OCI-LY1 (cell line): ENCODE results near the gene CYP4Z1.

Source experiments
- H2AFZ ChIP-seq: fragments of 200-600 bp; sonication (generic), shearing (Covaris generic); 2 replicates; pipeline ENCODE4 v1.6.0; 2014; ENCODE audit warnings: antibody characterized with exemption, mild to moderate bottlenecking, low read length
- H3F3A ChIP-seq: fragments of 200-600 bp; sonication (generic), shearing (Covaris generic); 2 replicates; pipeline ENCODE4 v1.6.0; 2014; ENCODE audit warnings: mild to moderate bottlenecking, antibody characterized with exemption, low read length, moderate library complexity; ENCODE audit not compliant: insufficient read depth
- H3K27ac ChIP-seq: fragments of 200-600 bp; sonication (generic); 2 replicates; pipeline ENCODE4 v1.5.1; 2014; ENCODE audit warnings: low read length, mixed run types, mild to moderate bottlenecking, low read depth; ENCODE audit not compliant: poor library complexity, severe bottlenecking
- H3K27me3 ChIP-seq: fragments of 200-600 bp; sonication (generic); 2 replicates; pipeline ENCODE4 v1.6.0; 2014; ENCODE audit warnings: antibody characterized with exemption, mild to moderate bottlenecking, low read length, moderate library complexity; ENCODE audit not compliant: insufficient read depth
- H3K36me3 ChIP-seq: fragments of 200-600 bp; sonication (generic); 2 replicates; pipeline ENCODE4 v1.6.1; 2014; ENCODE audit warnings: mild to moderate bottlenecking, antibody characterized with exemption, low read length, moderate library complexity, mixed read lengths; ENCODE audit not compliant: insufficient read depth
- H3K4me1 ChIP-seq: fragments of 200-600 bp; sonication (generic); 2 replicates; pipeline ENCODE4 v1.5.1; 2014; ENCODE audit warnings: mild to moderate bottlenecking, low read length, moderate library complexity; ENCODE audit not compliant: insufficient read depth, severe bottlenecking
- H3K4me2 ChIP-seq: fragments of 200-600 bp; sonication (generic), shearing (Covaris generic); 2 replicates; pipeline ENCODE4 v1.6.1; 2014; ENCODE audit warnings: low read length
- H3K4me3 ChIP-seq: fragments of 200-600 bp; sonication (generic); 2 replicates; pipeline ENCODE4 v1.5.1; 2014; ENCODE audit warnings: low read length, low read depth, mild to moderate bottlenecking, mixed read lengths; ENCODE audit not compliant: poor library complexity, severe bottlenecking
- H3K79me2 ChIP-seq: fragments of 200-600 bp; shearing (Covaris generic); 2 replicates; pipeline ENCODE4 v1.6.1; 2016; ENCODE audit warnings: mixed run types, low read length, mixed read lengths; ENCODE audit not compliant: insufficient read depth
- H3K9ac ChIP-seq: fragments of 200-600 bp; sonication (generic), shearing (Covaris generic); 2 replicates; pipeline ENCODE4 v1.6.1; 2014; ENCODE audit warnings: mild to moderate bottlenecking, low read length, mixed read lengths
- H3K9me2 ChIP-seq: fragments of 200-600 bp; sonication (generic), shearing (Covaris generic); 2 replicates; pipeline ENCODE4 v1.6.1; 2014; ENCODE audit warnings: low read depth, mild to moderate bottlenecking, low read length, mixed read lengths
- H3K9me3 ChIP-seq: fragments of 200-600 bp; shearing (Covaris generic); 2 replicates; pipeline ENCODE4 v1.6.1; 2014; ENCODE audit warnings: low read length, mixed read lengths
- H4K20me1 ChIP-seq: fragments of 200-600 bp; sonication (generic), shearing (Covaris generic); 2 replicates; pipeline ENCODE4 v1.6.0; 2016; ENCODE audit warnings: mild to moderate bottlenecking, low read length; ENCODE audit not compliant: insufficient read depth
- EZH2 ChIP-seq: fragments of 200-600 bp; sonication (generic), shearing (Covaris generic); IDR thresholded peaks from 2 replicates; pipeline ENCODE4 v1.8.0; 2017; ENCODE audit warnings: borderline replicate concordance, mixed run types, mild to moderate bottlenecking, antibody characterized with exemption, low read length, moderate library complexity, mixed read lengths
- TF ChIP-seq, protein P1 (sequence below): fragments of 200-600 bp; sonication (generic), shearing (Covaris generic); IDR thresholded peaks from 2 replicates; pipeline ENCODE4 v1.5.1; 2017; ENCODE audit warnings: mild to moderate bottlenecking, antibody characterized with exemption, low read length, moderate library complexity, mixed read lengths

Gene CYP4Z1, protein sequence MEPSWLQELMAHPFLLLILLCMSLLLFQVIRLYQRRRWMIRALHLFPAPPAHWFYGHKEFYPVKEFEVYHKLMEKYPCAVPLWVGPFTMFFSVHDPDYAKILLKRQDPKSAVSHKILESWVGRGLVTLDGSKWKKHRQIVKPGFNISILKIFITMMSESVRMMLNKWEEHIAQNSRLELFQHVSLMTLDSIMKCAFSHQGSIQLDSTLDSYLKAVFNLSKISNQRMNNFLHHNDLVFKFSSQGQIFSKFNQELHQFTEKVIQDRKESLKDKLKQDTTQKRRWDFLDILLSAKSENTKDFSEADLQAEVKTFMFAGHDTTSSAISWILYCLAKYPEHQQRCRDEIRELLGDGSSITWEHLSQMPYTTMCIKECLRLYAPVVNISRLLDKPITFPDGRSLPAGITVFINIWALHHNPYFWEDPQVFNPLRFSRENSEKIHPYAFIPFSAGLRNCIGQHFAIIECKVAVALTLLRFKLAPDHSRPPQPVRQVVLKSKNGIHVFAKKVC

DNA sequence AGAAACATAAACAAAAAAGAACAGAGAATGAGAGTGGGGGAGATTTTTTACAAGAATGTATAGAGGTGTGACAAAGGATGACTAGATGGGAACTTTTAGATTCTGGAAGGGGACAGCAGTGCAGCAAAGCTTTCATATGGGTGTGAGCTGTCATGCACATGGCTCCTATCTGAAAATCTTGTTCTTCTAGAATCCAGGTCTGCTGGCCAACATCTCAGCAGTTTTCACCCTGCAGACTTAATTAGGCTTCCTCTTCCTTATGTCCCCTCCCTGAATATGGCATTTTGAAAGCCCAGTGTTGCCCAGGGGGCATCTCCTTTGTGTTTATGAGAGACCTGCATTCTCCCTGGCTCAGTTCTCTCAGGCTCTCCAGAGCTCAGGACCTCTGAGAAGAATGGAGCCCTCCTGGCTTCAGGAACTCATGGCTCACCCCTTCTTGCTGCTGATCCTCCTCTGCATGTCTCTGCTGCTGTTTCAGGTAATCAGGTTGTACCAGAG, at the start of gene CYP4Z1:
CYP4Z1 (plus strand) TSS at position 135 of the 498 bp plus-strand sequence; CDS start at position 395, 260 bp downstream.
- Histone ChIP-seq H3K36me3 (no peaks in the 10 kb centered on the region), H3K4me1 (no peaks in the 10 kb centered on the region), H3K4me2 (no peak within 1 kb of the TSS), H3K27me3 (no peaks in the 10 kb centered on the region), H3K79me2 (no peaks in the 10 kb centered on the region), H3F3A (no peaks in the 10 kb centered on the region), H2AFZ (no peak within 1 kb of the TSS), H3K9me2 (no peaks in the 10 kb centered on the region), H3K9me3 (no peaks in the 10 kb centered on the region), H3K9ac (no peak within 1 kb of the TSS), H4K20me1 (no peaks in the 10 kb centered on the region), H3K27ac (no peak within 1 kb of the TSS), H3K4me3 (no peak within 1 kb of the TSS)
- TF ChIP-seq, protein P1, sequence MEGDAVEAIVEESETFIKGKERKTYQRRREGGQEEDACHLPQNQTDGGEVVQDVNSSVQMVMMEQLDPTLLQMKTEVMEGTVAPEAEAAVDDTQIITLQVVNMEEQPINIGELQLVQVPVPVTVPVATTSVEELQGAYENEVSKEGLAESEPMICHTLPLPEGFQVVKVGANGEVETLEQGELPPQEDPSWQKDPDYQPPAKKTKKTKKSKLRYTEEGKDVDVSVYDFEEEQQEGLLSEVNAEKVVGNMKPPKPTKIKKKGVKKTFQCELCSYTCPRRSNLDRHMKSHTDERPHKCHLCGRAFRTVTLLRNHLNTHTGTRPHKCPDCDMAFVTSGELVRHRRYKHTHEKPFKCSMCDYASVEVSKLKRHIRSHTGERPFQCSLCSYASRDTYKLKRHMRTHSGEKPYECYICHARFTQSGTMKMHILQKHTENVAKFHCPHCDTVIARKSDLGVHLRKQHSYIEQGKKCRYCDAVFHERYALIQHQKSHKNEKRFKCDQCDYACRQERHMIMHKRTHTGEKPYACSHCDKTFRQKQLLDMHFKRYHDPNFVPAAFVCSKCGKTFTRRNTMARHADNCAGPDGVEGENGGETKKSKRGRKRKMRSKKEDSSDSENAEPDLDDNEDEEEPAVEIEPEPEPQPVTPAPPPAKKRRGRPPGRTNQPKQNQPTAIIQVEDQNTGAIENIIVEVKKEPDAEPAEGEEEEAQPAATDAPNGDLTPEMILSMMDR: no peak
- TF ChIP-seq EZH2: no peak

DNA sequence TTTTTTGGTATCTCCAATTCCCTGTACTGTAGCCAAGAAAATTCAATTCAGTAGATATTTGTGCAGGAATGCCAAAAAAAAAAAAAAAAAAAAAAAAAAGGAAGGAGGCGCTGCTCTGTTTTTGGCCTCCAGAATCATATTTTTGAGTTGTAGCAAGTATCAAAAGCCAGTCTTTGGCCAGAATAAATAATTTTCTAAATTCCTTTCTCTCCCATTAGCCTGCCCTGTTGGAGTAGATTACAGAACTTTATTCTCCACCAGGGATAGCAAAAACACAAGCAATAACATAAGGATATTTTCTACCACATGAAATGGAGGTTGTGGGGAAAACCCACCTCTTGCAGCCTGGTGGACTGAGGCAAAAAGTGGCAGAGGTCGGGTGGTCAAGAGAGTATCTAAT, 46.0 kb upstream of the CYP4Z1 start:
- Histone ChIP-seq H3K4me3 (no peak overlapping the region), H3F3A (no peaks in the 10 kb centered on the region), H3K27me3 (no peaks in the 10 kb centered on the region)

DNA sequence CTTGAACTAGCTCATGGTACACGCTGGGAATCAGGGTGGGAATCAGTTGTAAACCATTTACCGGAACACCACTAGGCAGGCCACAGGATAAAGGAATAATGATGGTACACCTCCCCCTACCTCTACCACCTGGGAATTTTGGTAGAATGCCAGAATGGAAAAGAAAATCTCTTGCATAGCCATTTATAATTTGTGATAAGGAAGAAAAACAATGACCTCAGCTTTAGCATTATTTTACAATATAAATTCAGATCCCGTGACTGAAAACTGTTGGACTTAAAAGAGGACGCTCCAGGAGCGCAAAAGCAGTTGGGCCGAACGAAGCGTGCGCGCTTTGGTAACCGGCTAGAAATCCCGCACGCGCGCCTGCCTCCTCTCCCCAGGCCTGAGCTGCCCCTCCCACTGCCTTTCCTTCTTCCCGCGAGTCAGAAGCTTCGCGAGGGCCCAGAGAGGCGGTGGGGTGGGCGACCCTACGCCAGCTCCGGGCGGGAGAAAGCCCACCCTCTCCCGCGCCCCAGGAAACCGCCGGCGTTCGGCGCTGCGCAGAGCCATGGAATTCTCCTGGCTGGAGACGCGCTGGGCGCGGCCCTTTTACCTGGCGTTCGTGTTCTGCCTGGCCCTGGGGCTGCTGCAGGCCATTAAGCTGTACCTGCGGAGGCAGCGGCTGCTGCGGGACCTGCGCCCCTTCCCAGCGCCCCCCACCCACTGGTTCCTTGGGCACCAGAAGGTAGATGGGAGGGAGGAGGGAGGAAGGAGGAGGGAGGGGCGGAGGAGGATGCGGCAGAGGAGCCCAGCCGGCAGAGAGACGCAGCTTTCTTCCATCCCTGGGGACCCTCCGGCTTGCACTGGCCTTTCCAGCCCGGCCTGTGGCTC, 43.5 kb upstream of the CYP4Z1 start, which contains the start of gene CYP4X1:
CYP4X1 (plus strand) TSS at position 402 of the 873 bp plus-strand sequence; CDS start at position 551, 149 bp downstream.
- Histone ChIP-seq H3K9me3 (no peaks in the 10 kb centered on the region), H3K4me3 (no peak within 1 kb of the TSS), H3K4me2 (no peak within 1 kb of the TSS), H3F3A (no peaks in the 10 kb centered on the region), H3K36me3 (no peaks in the 10 kb centered on the region), H3K9me2 (no peaks in the 10 kb centered on the region), H2AFZ (no peak within 1 kb of the TSS), H4K20me1 (no peaks in the 10 kb centered on the region), H3K9ac (no peak within 1 kb of the TSS), H3K27me3 (no peaks in the 10 kb centered on the region; the same call in 1 of the 2 replicates), H3K79me2 (no peaks in the 10 kb centered on the region), H3K4me1 (no peaks in the 10 kb centered on the region), H3K27ac (no peak within 1 kb of the TSS)
- TF ChIP-seq, protein P1: no peak
- TF ChIP-seq EZH2: no peak

More for the DNA sequence above, 46.0 kb upstream of the CYP4Z1 start:
- TF ChIP-seq, protein P1: no peak
- no peak for TF ChIP-seq EZH2
- Histone ChIP-seq H3K9me3 (no peaks in the 10 kb centered on the region), H2AFZ (no peak overlapping the region), H3K4me1 (no peaks in the 10 kb centered on the region), H4K20me1 (no peaks in the 10 kb centered on the region), H3K9ac (no peak overlapping the region), H3K9me2 (no peaks in the 10 kb centered on the region), H3K79me2 (no peaks in the 10 kb centered on the region), H3K36me3 (no peaks in the 10 kb centered on the region), H3K4me2 (no peak overlapping the region), H3K27ac (no peak overlapping the region)
